Left lobe of liver (tissue), 2 donors: Measurements from ENCODE around the gene MGAT5B. TPM values are rescaled to one million over a fixed set of nuclear protein-coding genes. Genes with fewer than 3 reads are reported as not detected.

Experiments
- ATAC-seq: fragments of 200-7000 bp; cut with Tn5 transposase; one replicate; pipeline ENCODE4 v1.9.1; 2020; ENCODE audit warnings: mild to moderate bottlenecking, moderate library complexity
- DNase-seq: peaks from one replicate; pipeline ENCODE4 v3.0.0-alpha.2; 2020; ENCODE audit warnings: low spot score
- total RNA-seq: library from RNA; stranded (reverse); gene quantifications from one replicate; pipeline ENCODE4 v1.2.1, GENCODE V29; 2021
- donor health status: DM: no; HTN: no; CAD: no; lungs with moderate emphysema.
- donor health status: DM: no; HTN: yes; CAD: no.

MGAT5B gene
- total RNA-seq, 1 donor from 2014 or later = not detected

GRCh38 chr17:76901542-76902197 is 33.5 kb downstream of the MGAT5B start:
- DNase-seq (no peak), ATAC-seq (no peak)

GRCh38 chr17:76902476-76902875 is 34.3 kb downstream of the MGAT5B start:
- DNase-seq (no peak), ATAC-seq (no peak)

DNA sequence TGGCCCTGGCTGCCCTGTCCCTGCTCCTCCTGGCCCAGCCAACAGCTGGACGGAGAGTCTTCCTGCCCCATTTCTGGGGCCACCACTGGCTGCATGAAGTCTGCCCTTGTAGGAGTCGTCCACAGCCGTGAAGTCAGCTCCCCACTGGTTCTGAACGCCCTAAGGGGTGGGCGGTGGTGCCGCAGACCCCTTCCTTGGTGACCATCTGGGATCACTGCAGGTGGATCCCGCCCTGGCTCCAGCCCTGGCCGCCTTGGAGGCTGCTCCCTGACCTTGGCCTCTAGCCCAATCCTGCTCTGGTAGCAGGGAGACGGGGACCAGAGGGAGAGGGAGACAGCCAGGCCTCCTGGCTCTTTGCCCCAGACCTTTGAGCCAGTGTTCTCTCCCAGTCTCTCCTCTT is 35.4 kb downstream of the MGAT5B start:
- no peak for ATAC-seq
- no peak for DNase-seq

DNA sequence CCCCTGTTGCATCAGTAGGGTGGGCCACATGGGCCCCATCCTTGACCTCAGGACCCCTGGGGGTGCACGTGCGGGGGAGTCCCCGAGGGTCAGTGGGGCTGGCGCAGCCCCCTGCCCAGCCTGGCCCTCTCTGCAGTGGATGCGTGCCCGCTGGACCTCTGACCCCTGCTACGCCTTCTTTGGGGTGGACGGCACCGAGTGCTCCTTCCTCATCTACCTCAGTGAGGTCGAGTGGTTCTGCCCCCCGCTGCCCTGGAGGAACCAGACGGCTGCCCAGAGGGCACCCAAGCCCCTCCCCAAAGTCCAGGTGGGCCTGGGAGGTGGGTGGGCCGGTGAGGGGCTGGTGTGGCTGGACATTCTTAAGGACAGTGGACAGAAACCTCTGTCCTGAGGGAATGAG is 35.9 kb downstream of the MGAT5B start:
- ATAC-seq = no peak
- no peak for DNase-seq

DNA sequence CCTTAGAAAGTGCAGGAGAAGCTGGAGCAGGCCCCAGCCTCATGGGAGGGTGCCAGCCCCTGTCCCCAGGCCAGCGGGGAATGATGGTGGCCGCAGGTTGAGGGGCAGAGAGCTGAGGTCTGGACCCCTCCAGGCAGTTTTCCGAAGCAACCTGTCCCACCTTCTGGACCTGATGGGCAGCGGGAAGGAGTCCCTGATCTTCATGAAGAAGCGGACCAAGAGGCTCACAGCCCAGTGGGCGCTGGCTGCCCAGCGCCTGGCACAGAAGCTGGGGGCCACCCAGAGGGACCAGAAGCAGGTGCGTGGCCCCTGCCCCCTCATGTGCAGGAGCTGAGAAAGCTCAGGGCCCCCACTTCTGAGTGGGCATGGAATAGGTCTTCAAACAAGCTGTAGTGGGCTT is 36.8 kb downstream of the MGAT5B start:
- no peak for ATAC-seq
- no peak for DNase-seq

GRCh38 chr17:76905836-76906235 is 37.6 kb downstream of the MGAT5B start:
- no peak for DNase-seq
- no peak for ATAC-seq

DNA sequence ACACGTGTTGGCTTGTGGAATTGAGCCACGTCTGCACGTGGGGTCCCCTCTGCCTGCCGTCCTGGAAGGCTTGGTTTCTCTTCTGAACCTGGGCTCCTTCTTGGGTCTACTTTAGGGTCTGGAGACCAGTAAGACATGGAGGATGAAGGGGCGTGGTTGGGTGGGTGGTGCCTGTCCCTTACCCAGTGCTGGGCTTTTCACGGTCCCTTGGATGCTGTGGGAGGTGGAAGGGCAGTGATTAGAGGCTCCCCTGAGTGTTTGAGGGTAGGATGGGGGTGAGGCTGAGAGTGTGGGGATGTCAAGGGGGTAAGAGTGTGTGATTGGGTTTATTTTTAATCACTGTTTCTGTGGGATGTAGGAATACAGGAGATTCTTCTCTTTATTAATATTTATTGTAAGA is 38.3 kb downstream of the MGAT5B start:
- ATAC-seq = no peak
- DNase-seq = no peak

DNA sequence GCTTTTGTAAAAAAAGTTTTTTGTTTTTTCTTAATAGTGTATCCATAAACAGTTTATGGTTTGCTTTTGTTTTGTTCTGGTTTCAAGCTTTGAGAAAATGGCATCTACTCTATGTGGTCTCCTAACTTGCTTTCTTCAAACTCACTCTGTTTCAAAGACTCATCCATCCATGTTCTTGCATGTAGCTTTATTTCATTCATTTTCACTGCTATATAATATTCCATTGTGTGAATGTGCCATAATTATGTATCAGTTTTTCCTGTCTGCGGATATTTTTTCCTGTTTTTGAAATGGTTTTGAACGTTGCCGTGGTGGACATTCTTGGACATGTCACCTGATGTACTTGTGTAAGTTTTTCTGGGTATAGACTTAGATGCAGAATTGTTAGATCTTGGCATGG is 39.1 kb downstream of the MGAT5B start:
- DNase-seq (no peak), ATAC-seq (no peak)

GRCh38 chr17:76909971-76910760 is 42.0 kb downstream of the MGAT5B start:
- ATAC-seq (peak; percentile 71), DNase-seq (no peak)

GRCh38 chr17:76911299-76912017 is 43.3 kb downstream of the MGAT5B start:
- ATAC-seq = no peak
- DNase-seq = no peak

GRCh38 chr17:76912421-76913164 is 44.4 kb downstream of the MGAT5B start:
- ATAC-seq (no peak), DNase-seq (no peak)

DNA sequence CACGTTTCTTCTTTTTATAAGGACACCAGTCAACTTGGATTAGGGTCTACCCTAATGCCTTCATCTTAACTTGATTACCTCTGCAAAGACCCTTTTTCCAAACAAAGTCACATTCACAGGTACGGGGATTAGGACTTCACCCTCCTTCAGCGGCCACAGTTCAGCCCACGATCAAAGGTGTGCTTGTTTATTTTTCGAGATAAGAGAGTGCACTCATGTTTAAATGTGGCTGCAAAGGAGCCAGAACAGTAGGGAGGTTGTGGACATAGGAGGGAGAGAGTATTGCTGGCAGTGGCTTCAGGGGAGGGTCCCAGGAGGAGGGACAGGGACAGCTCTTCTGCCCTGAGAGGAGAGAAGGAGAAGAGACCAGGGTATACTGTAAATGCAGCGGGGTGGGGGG is 46.7 kb downstream of the MGAT5B start:
- ATAC-seq = no peak
- DNase-seq = no peak

DNA sequence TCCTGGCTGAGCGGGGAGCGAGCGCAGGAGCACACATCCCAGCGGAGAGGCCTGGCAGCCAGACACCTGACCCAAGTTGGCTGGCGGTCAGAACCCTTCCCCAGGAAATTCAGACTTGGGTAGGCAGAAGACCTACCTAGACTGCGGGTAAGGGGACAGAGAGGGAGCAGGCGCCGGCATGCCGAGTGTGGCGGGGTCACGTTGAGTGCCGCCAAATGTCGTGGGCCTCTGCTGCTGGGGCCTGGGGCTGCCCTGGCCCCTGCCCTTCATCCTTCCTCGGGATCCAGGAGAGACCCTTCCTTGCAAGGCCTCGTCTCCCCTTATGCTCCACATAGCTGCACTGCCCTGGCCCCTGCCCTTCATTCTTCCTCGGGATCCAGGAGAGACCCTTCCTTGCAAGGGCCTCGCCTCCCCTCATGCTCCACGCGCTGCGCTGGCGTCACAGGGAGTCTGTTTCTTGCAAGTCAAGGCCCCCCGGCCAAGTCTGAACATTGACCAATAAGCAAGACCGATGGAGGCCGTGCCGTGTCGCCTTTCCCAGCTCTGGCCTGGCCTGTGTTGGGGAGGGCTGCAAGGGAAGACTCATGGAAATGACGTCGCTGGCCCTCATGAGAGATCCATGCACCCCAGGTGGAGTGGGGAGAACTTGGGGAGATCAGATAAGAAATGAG is 47.8 kb downstream of the MGAT5B start:
- DNase-seq (no peak), ATAC-seq (no peak)

GRCh38 chr17:76917829-76918228 is 49.6 kb downstream of the MGAT5B start:
- DNase-seq (no peak), ATAC-seq (no peak)

DNA sequence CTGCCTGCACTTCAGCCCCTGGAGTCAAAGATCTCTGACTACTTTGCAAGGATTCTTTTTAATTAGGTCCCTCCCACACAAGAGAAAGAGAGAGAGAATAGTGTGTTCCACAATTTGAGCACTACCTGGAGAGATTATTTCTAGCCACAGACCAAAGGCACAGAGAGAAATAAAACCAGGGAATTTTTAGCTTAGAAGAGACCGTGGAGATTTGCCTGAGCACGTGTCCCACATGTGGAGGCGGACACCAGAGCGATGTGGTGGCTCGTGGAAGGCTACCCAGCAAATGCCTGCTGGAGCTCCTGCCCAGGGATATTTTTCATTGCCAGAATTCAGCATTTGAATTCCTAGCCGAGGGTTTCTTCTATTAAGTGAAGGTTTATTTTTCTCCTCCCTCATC is 50.6 kb downstream of the MGAT5B start:
- ATAC-seq (no peak), DNase-seq (no peak)

DNA sequence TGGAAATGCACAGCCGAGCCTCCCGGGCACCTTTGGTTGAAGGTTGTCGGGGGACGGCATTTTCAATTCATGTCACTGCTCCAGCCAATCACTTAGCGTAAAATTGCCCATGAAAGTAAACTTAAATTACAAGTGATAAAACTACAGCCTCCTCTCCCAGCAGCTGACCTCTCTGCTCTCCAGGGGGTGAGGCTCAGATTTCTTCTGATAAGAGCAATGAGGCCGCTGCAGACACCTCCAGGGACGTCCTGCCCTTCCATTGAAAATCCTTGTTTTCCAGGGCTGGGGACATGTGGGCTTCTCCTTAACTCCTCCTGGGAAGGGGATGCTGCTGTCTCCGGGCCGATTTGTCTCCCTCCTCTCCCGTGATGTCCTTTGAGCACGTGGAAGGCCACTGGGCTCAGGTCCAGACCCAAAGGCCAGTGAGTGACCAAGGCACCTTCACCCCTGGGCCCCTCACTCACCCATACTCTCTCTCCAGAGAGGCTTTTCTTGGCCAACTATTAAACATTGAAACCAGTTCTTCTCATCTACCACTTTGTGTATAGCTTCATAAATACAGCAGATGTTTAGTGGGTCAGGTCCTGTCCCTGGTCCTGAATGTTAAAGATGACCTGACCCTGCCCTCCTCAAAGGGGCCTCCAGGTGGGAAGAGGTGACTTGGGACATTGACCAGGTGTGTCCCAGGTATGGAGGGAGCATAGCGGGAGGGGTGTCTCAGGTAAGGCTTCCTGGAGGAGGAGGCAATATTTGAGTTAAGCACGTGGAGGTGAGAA is 52.3 kb downstream of the MGAT5B start:
- ATAC-seq (no peak), DNase-seq (no peak)

DNA sequence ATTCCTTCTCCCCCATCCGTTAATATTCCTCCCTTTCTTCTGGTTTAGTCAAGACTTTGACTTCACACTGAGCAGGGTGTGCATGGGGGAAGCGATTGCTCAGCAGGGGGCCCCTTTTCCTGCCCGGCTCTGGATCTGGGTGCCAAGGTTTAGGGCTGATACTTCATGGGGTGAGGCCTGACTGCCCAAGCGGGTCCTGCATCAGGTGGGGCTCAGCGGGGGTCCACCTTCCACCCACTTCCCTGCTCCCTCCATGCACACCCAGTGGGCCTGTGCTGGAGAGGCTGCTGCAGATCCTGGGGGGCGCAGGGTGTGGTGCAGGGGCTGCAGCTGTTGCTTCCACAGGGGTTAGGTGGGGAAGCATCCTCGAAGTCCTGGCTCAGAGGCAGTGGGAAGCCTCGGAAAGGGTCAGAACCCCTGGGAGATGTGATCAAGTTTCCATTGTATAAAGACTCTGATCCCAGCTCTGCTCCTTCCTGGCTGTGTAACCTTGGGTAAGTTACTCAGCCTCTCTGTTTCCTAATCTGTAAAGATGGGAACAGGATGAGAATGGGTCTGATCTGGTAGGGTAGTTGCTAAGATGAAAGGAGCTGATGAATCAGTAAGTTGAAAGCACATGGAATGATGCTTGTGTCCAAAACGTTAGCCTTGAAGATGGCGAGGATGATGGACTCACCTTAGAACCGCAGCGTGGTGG is 53.3 kb downstream of the MGAT5B start:
- ATAC-seq (no peak), DNase-seq (no peak)

DNA sequence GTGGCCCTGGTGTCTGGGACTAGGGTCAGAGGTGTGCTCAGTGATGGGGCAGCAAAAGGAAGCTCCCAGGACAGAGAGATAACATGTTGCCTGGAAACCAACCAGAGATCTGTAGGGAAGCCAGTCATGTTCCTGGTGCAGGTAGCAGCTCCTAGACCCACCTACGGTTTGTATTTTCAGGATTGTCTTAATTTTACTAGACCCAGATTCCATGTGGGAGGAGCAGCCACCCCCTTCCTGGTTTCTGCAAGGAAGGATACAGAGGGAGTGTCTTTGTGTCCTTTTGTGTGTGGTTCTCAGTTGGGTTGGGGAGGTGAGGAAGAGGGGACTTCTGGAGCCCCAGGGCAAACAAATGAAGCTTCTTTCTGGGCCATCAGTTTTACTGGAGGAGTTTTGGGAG is 53.9 kb downstream of the MGAT5B start:
- no peak for ATAC-seq
- DNase-seq = no peak

GRCh38 chr17:76922967-76923366 is 54.8 kb downstream of the MGAT5B start:
- ATAC-seq (no peak), DNase-seq (no peak)
